NT2/D1 (cell line): Measurements from ENCODE around the gene NCAM2.

Experiments used
- SUZ12 ChIP-seq: IDR thresholded peaks from 2 replicates; pipeline ENCODE4 v1.6.1; 2011; ENCODE audit not compliant: insufficient read length, insufficient read depth; ENCODE audit errors: extremely low read depth
- YY1 ChIP-seq: IDR thresholded peaks from 2 replicates; pipeline ENCODE4 v1.6.1; 2011; ENCODE audit not compliant: insufficient read length, insufficient read depth

DNA sequence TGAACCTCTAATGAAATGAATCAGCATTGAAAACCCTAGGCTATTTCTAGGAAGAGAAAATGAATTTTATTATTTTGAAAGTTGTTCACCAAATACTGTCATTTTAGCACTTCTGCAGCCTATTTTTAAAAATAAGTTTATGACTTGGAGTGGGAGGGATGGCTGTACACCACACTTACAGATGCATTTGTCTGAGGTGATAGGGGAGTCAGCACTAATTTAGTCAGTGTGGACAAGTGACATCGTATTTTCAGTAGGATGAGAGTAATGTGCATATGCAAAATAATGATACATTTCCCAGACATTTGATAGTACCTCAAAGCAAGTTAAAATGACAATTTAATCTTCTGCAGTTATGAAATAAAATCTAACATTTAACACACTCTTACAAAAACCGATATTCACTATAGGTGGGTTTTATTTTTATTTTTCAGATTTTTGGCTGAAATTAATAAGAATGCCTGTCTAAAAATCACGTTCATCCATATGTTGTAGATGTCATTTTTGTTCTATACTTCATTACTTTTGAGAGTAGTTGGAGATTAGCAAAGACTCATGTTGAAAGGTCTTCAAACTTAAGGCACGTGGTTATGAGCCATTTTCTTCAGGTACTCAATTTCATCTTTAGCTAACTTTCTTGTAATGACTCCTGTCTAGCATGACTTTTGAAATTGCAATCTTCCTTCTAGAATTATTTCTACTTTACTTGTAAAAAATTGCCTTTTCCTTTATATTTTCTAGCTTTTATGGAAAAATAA, 186.7 kb downstream of the NCAM2 start:
- TF ChIP-seq YY1 (no peak), SUZ12 (no peak)
